VCaP (cell line): ENCODE data around the gene ERMARD.

Source experiments
- H3K27ac ChIP-seq: fragments of 450-650 bp; 2 replicates; pipeline ENCODE4 v1.5.1; 2017
- TF ChIP-seq, protein P1 (sequence below): fragments of 450-650 bp; conservative IDR thresholded peaks from 2 replicates; pipeline ENCODE4 v1.5.1; 2017; ENCODE audit warnings: mild to moderate bottlenecking, moderate library complexity

Gene ERMARD

DNA sequence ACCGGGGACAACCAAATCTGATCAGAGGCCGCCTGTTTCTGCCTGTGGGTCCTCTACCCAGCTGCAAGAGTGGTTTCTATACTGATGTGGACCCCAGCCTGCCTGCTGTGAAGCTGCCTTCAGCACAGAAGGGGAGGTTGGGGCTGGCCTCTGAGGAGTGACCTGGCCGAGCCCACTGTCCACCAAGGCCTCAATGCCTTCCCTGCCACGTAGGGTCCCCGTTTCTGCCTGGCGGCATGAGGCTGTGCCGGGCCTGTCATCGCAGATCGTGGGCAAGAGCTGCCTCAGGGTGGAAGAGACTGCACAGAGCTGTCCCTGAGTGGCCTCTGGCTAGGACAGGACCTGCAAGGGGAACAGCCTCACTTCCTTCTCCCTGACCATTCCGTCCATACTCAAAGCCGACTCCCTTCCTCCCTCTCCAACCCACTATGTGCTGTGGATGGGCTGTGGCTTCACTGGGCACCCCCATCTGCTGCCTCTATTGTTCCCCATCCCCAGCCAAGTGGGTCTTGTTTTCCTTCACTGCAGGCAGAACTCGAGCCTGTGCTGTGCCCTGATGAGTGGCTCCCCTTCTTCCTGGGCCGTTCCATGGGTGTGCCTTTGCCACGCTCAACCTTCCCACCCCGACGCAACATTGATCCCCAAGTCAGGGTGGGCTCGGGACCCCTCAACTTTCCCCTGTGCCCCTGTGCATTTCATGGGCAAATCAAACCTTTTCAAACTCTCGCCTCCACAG is 60.3 kb downstream of the ERMARD start:
- no peak overlapping the region for H3K27ac ChIP-seq
- TF ChIP-seq, protein P1, sequence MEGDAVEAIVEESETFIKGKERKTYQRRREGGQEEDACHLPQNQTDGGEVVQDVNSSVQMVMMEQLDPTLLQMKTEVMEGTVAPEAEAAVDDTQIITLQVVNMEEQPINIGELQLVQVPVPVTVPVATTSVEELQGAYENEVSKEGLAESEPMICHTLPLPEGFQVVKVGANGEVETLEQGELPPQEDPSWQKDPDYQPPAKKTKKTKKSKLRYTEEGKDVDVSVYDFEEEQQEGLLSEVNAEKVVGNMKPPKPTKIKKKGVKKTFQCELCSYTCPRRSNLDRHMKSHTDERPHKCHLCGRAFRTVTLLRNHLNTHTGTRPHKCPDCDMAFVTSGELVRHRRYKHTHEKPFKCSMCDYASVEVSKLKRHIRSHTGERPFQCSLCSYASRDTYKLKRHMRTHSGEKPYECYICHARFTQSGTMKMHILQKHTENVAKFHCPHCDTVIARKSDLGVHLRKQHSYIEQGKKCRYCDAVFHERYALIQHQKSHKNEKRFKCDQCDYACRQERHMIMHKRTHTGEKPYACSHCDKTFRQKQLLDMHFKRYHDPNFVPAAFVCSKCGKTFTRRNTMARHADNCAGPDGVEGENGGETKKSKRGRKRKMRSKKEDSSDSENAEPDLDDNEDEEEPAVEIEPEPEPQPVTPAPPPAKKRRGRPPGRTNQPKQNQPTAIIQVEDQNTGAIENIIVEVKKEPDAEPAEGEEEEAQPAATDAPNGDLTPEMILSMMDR: no peak

DNA sequence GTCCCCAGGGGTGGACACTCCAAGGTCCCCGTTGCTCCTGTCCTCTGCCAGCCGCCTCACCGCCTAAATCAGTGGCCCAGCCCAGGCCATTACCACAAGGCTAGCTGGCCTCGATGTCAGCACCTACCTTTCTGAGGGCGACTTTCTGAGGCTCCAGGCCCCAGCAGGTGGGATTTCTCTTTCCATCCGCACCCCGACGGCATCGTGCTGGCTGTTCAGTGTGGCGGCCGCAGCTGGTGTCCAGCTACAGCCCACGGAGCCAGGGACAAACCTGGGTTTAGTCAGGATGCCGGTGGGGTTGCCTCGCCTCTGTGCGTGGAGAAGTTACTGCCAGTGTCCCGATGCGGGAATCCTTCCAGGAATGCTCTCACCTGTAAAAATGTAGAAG is 60.8 kb downstream of the ERMARD start:
- TF ChIP-seq, protein P1: no peak
- no peak overlapping the region for H3K27ac ChIP-seq

DNA sequence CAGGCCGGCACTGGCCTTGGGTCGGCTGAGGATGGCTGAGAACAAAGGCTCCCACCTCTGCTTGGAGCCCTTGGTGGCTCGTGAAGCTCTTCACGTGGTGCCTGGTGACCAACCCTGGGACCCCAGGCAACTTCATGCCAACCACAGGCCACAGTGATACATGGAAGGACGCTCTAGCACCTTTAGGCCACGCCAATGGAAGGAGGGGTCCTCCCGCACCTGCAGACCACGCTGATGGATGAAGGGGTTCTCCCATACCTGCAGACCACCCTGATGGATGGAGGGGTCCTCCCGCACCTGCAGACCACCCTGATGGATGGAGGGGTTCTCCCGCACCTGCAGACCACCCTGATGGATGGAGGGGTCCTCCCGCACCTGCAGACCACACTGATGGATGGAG is 62.5 kb downstream of the ERMARD start:
- TF ChIP-seq, protein P1: no peak
- no peak overlapping the region for H3K27ac ChIP-seq

DNA sequence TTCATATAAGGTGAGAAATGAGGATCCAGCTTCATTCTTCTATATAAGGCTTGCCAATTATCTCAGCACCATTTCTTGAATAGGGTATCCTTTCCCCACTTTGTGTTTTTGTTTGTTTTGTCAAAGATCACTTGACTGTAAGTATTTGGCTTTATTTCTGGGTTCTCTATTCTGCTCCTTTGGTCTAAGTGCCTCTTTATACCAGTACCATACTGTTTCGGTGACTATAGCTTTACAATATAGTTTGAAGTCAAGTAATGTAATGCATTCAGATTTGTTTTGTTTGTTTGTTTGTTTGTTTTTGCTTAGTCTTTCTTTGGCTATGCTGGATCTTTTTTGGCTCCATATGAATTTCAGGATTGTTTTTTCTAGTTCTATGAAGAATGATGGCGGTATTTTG is 64.6 kb downstream of the ERMARD start:
- TF ChIP-seq, protein P1: no peak
- H3K27ac ChIP-seq: no peak overlapping the region

DNA sequence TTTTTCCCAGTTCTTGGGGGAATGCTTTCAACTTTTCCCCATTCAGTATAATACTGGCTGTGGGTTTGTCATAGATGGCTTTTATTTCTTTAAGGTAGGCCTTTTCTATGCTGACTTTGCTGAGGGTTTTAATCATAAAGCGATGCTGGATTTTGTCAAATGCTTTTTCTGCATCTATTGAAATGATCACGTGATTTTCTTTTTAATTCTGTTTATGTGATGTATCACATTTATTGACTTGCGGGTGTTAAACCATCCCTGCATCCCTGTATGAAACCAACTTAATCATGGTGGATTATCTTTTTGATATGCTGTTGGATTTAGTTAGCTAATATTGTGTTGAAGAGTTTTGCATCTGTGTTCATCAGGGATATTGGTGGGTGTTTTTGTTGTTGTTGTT is 65.6 kb downstream of the ERMARD start:
- no peak overlapping the region for H3K27ac ChIP-seq
- TF ChIP-seq, protein P1: no peak

DNA sequence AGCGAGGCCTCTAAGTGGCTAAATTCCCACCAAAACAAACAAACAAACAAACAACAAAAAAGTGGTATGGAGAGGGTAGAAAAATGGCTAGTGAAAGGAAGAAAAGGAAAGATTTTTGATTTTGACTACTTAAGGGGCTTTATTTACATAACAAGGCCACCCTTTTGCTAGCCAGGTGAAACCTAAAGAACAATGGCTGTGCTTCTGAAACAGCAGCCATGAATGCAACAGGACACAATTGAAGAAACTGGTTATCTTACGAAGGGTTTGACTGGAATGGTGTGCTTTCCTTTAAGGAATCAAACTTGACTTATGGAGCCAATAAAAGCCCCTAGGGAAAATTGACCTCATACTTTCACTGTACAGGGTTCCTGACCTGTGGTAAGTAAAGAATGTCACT is 68.9 kb downstream of the ERMARD start:
- TF ChIP-seq, protein P1: no peak

DNA sequence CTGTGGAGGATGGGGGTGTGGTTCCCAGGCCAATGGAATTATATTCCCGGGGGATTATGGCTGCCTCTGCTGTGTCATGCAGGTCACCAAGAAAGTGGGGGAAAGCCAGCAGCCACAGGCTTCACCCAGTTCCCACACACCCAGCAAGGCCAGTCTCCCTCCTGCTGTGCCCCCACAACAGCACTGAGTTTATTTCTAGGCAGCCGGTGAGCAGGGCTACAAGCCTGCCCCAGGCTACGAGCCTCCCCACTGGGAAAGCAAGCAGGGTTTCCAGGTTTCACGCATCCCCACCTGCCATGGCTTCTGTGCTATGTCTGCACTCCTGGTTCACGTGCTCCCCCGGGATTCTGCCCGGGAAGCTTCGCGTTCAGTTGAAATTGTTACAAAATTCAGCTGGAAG is 72.6 kb downstream of the ERMARD start:
- TF ChIP-seq, protein P1: no peak
- no peak overlapping the region for H3K27ac ChIP-seq

More for the DNA sequence above, 68.9 kb downstream of the ERMARD start:
- H3K27ac ChIP-seq: no peak overlapping the region
